ENCODE data around the gene PIH1D1. TPM values are rescaled to one million over a fixed set of nuclear protein-coding genes. Genes with fewer than 3 reads are reported as not detected.

The PIH1D1 gene
- total RNA-seq, 1 donor, result 80.6 TPM

DNA sequence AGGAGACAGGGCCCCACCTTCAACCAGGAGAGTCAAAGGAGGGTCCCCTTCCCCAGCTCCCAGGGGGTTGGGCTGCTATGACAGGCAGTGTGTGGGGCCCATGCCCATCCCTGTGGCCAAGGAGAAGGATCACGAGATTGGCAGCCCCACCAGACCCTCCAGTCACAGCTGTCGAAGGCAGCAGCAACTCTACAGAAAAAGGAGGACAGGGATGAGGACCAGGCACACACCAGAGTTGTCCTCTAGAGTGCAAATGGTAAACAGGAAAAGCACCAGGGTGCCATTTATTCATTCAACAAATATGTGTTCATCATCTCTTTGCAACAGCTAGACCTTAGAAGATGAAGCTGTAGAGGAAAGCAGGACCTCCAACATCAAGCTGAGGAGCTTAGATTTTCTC lies 32.4 kb downstream of the PIH1D1 start:
- no peak for DNase-seq (ENCODE audit: low read depth)
- no peak overlapping the region for H3K4me3 ChIP-seq (ENCODE audit: low read depth, low read length)
- TF ChIP-seq, protein P1, sequence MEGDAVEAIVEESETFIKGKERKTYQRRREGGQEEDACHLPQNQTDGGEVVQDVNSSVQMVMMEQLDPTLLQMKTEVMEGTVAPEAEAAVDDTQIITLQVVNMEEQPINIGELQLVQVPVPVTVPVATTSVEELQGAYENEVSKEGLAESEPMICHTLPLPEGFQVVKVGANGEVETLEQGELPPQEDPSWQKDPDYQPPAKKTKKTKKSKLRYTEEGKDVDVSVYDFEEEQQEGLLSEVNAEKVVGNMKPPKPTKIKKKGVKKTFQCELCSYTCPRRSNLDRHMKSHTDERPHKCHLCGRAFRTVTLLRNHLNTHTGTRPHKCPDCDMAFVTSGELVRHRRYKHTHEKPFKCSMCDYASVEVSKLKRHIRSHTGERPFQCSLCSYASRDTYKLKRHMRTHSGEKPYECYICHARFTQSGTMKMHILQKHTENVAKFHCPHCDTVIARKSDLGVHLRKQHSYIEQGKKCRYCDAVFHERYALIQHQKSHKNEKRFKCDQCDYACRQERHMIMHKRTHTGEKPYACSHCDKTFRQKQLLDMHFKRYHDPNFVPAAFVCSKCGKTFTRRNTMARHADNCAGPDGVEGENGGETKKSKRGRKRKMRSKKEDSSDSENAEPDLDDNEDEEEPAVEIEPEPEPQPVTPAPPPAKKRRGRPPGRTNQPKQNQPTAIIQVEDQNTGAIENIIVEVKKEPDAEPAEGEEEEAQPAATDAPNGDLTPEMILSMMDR (IDR thresholded peaks at IDR 0.05; ENCODE audit: insufficient read depth, low read length), result no peak

DNA sequence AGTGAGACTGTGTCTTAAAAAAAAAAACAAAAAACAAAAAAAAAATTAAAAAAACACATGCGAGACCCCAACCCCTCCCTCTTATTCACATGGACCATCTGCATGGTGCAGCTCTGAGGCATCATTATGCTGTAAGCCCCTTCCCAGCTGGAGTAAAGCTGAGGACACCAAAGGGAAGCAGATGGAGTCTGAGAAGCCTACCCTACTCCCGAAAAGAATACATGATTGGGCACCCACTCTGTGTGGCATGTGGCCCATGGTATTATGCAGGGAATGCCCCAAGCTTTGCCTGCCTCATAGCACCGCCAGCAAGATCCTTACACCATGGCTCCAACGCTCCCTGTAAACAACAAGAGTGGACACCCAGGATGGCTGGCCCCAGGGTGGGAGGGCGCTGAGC lies 33.1 kb downstream of the PIH1D1 start:
- no peak for DNase-seq (ENCODE audit: low read depth)
- H3K4me3 ChIP-seq (ENCODE audit: low read depth, low read length), result no peak overlapping the region
- TF ChIP-seq, protein P1 (IDR thresholded peaks at IDR 0.05; ENCODE audit: insufficient read depth, low read length), result no peak

DNA sequence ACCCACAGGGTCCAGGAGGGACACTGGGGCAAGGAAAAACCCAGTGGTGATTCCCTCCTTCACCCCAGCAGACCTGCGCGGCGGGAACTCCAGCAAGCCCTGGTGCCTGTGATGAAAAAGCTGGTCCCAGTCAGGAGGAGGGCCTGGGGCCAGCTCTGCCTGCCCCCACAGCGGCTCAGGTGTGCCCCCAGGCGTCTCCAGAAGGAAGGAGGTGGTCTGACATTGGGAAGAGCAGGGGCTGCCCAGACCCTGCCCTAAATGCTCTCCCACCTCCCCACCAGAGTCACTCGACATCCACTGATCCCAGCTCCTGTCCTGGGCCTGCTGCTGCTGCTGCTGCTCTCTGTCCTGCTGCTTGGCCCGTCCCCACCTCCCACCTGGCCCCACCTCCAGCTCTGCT lies 34.5 kb downstream of the PIH1D1 start:
- TF ChIP-seq, protein P1 (IDR thresholded peaks at IDR 0.05; ENCODE audit: insufficient read depth, low read length), result no peak
- H3K4me3 ChIP-seq (ENCODE audit: low read depth, low read length), result no peak overlapping the region
- no peak for DNase-seq (ENCODE audit: low read depth)

DNA sequence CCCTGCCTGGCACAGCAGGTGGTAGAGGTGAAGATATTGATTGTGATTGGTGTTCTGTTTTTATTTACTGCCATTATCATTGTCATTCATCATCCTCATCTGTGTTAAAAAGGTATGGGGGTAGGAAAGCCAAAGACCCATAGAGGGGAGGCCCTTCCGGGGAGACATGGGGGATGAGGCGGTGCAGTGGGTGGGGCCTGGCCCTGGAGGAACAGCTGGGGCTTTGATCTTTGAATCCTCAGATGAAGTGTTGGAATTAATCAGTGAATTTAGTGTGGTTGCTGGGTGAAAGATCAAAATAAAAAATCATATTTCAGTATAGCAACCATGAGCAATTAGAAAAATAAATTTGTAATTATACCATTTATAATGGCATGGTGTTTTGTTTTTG lies 35.8 kb downstream of the PIH1D1 start:
- no peak for DNase-seq (ENCODE audit: low read depth)
- H3K4me3 ChIP-seq (ENCODE audit: low read depth, low read length), result no peak overlapping the region
- TF ChIP-seq, protein P1 (IDR thresholded peaks at IDR 0.05; ENCODE audit: insufficient read depth, low read length), result no peak

DNA sequence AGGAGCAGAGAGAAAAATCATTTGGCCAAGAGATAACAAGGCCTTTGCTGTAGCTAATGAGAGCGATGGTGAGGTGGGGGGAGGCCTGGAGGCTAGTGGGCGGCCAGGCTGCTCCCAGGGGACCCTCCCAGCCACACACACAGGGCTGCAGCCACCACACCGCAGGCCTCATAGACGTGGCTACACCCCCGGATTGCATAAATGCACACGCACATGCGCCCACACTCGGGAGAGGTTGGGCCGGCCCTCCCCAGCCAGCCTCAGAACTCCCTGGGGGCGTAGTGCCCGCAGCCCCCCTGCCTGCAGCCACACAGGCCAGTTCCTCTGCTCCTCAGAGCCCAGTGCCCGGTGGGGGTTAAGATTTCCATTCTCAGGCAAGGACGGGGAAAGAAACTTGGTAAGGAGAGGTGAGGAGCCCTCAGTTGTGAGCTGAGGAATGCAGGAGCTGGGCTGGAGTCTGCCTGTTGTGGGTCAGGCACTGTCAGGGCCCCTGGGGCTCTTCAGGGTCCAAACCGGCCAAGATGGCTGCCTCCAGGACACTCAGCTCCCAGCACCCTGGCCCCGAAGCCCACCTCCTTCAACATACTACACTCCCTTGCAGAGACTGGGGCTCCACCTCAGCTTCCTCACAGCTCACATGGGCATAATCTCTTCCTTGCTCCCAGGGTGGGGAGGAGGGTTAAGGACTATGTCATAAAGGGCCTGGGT lies 36.4 kb downstream of the PIH1D1 start:
- TF ChIP-seq, protein P1 (IDR thresholded peaks at IDR 0.05; ENCODE audit: insufficient read depth, low read length), result no peak
- peak; percentile 28 for DNase-seq (ENCODE audit: low read depth)
- H3K4me3 ChIP-seq (ENCODE audit: low read depth, low read length), result no peak overlapping the region

DNA sequence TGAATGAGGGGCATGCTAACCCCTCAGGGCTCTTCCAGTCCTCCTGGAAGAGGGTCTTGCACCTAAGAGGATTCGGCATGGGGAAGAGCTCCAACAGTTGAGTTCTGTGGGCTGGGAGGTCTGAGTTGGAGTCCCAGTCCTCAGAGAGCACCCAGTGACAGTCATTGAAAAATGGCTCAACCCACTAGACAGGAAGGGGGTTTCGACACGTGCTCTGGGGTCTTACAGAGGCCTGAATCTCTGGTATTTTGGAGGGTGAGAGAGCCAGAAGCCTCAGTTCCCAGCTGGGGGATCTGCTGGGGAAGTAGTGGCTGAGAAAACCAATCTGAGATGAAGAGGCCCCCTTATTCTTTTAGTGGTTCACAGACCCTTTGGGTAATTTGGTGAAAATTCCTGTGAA lies 37.4 kb downstream of the PIH1D1 start:
- TF ChIP-seq, protein P1 (IDR thresholded peaks at IDR 0.05; ENCODE audit: insufficient read depth, low read length), result no peak
- DNase-seq (ENCODE audit: low read depth), result no peak

DNA sequence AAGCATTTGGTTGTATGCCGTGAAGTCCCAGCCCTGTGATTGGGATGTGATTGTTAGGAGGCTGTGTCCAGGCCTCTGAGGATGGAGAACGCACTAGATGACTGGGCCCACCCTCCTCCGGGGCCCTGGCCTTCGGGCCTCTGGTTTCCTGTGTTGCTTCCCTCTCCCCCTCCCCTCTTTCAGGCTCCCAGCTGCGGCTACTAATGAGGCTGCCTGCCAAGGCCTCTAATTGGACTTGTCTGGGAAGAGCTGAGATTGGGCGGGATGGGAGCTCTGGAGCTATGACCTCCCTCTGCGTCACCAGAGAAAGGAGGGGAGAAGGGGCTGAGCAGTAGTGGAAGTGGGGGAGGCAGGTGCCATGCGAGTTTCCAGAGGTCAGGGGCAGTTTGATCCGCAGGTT lies 38.3 kb downstream of the PIH1D1 start:
- TF ChIP-seq, protein P1 (IDR thresholded peaks at IDR 0.05; ENCODE audit: insufficient read depth, low read length), result no peak
- DNase-seq (ENCODE audit: low read depth), result no peak
- H3K4me3 ChIP-seq (ENCODE audit: low read depth, low read length), result no peak overlapping the region

More for the DNA sequence above, 37.4 kb downstream of the PIH1D1 start:
- no peak overlapping the region for H3K4me3 ChIP-seq (ENCODE audit: low read depth, low read length)
